A172 (cell line): ENCODE measurements around the gene CHAC1. TPM values are rescaled to one million over a fixed set of nuclear protein-coding genes. Genes with fewer than 3 reads are reported as not detected.
"Not testable (repeated sequence)": the region's sequence is repeated elsewhere in the genome, so short reads cannot be mapped to it uniquely, and the experiment has no call there.

Experiments used
- DNase-seq: peaks from one replicate; pipeline ENCODE4 v3.0.0-alpha.2; 2015; ENCODE audit warnings: low spot score
- total RNA-seq: library from RNA; depleted of rRNA; stranded (reverse); fragments of >200 nt; shearing (Covaris generic); gene quantifications from 2 replicates; pipeline ENCODE4 v1.2.3, GENCODE V29; 2014

The CHAC1 gene
- total RNA-seq, 1 experiment from 2014 or later = 5.8 TPM

GRCh38 chr15:40937762-40938535, 15.3 kb upstream of the CHAC1 start:
- peak; percentile 80 for DNase-seq

- no peak for DNase-seq
Measured at GRCh38 chr15:40938536-40938870, 14.8 kb upstream of the CHAC1 start.

GRCh38 chr15:40940296-40940801, 12.9 kb upstream of the CHAC1 start:
- DNase-seq = no peak

- DNase-seq = no peak
Measured at GRCh38 chr15:40941068-40941527, 12.2 kb upstream of the CHAC1 start.

- peak; percentile 64 for DNase-seq
Measured at GRCh38 chr15:40941528-40942336, 11.5 kb upstream of the CHAC1 start.

GRCh38 chr15:40942337-40942854, 10.9 kb upstream of the CHAC1 start:
- no peak for DNase-seq

- DNase-seq = no peak
Measured at GRCh38 chr15:40942878-40943277, 10.4 kb upstream of the CHAC1 start.

GRCh38 chr15:40943764-40944365, 9.4 kb upstream of the CHAC1 start:
- DNase-seq = no peak

- no peak for DNase-seq
Measured at GRCh38 chr15:40944510-40945296, 8.6 kb upstream of the CHAC1 start.

- no peak for DNase-seq
Measured at GRCh38 chr15:40948706-40949473, 4.4 kb upstream of the CHAC1 start.

GRCh38 chr15:40949756-40950207, 3.5 kb upstream of the CHAC1 start:
- no peak for DNase-seq

- DNase-seq = no peak
Measured at GRCh38 chr15:40951764-40952163, 1.5 kb upstream of the CHAC1 start.

GRCh38 chr15:40952301-40952900, 870 bp upstream of the CHAC1 start:
- no peak for DNase-seq

- DNase-seq = no peak
Measured at GRCh38 chr15:40953713-40954074, 423 bp downstream of the CHAC1 start.

GRCh38 chr15:40954158-40954848, 1.0 kb downstream of the CHAC1 start:
- DNase-seq = not testable (repeated sequence)

GRCh38 chr15:40955141-40955903, 2.1 kb downstream of the CHAC1 start:
- DNase-seq = no peak

GRCh38 chr15:40955930-40956540, 2.8 kb downstream of the CHAC1 start:
- DNase-seq = peak; percentile 32

GRCh38 chr15:40956541-40956982, 3.3 kb downstream of the CHAC1 start:
- no peak for DNase-seq
